GM19467 (cell line): ENCODE data around the gene FOXK2.
"Not testable (repeated sequence)": the region's sequence is repeated elsewhere in the genome, so short reads cannot be mapped to it uniquely, and the experiment has no call there.

ENCODE experiments used
- ATAC-seq: cut with Tn5 transposase; IDR thresholded peaks from one replicate; pipeline ENCODE4 v1.9.1; 2021; ENCODE audit warnings: mild to moderate bottlenecking, moderate library complexity; ENCODE audit not compliant: unreplicated experiment

FOXK2 gene

GRCh38 chr17:82528484-82529265, 9.1 kb downstream of the FOXK2 start:
- ATAC-seq: no peak

- ATAC-seq: no peak
Measured at GRCh38 chr17:82529914-82530300, 10.4 kb downstream of the FOXK2 start.

GRCh38 chr17:82531431-82531881, 11.9 kb downstream of the FOXK2 start:
- ATAC-seq: no peak

GRCh38 chr17:82534401-82534812, 14.9 kb downstream of the FOXK2 start:
- ATAC-seq: no peak

GRCh38 chr17:82536512-82537201, 17.1 kb downstream of the FOXK2 start:
- no peak for ATAC-seq

- not testable (repeated sequence) for ATAC-seq
Measured at GRCh38 chr17:82537228-82537627, 17.7 kb downstream of the FOXK2 start.

GRCh38 chr17:82539076-82539475, 19.5 kb downstream of the FOXK2 start:
- not testable (repeated sequence) for ATAC-seq

GRCh38 chr17:82542439-82542838, 22.9 kb downstream of the FOXK2 start:
- no peak for ATAC-seq

GRCh38 chr17:82544431-82545070, 25.0 kb downstream of the FOXK2 start:
- ATAC-seq: no peak

- no peak for ATAC-seq
Measured at GRCh38 chr17:82545071-82545462, 25.5 kb downstream of the FOXK2 start.

GRCh38 chr17:82547981-82548380, 28.4 kb downstream of the FOXK2 start:
- no peak for ATAC-seq

- ATAC-seq: no peak
Measured at GRCh38 chr17:82548681-82549303, 29.3 kb downstream of the FOXK2 start.

- ATAC-seq: no peak
Measured at GRCh38 chr17:82551779-82552457, 32.4 kb downstream of the FOXK2 start.

GRCh38 chr17:82552580-82552979, 33.0 kb downstream of the FOXK2 start:
- no peak for ATAC-seq

GRCh38 chr17:82553210-82553930, 33.8 kb downstream of the FOXK2 start:
- no peak for ATAC-seq

- not testable (repeated sequence) for ATAC-seq
Measured at GRCh38 chr17:82557510-82557909, 38.0 kb downstream of the FOXK2 start.

GRCh38 chr17:82559566-82560251, 40.2 kb downstream of the FOXK2 start:
- ATAC-seq: no peak

GRCh38 chr17:82560252-82560642, 40.7 kb downstream of the FOXK2 start:
- no peak for ATAC-seq

- no peak for ATAC-seq
Measured at GRCh38 chr17:82560802-82561428, 41.4 kb downstream of the FOXK2 start.
